Nephron progenitor cell (in vitro differentiated cells): ENCODE results near the gene CAMTA1.

Experiments
- DNase-seq: peaks from one replicate; pipeline ENCODE4 v3.0.0; 2021
- H3K27ac Mint-ChIP-seq: 2 replicates; pipeline ENCODE4 v1.8.0; 2021; ENCODE audit warnings: mild to moderate bottlenecking, moderate library complexity, mixed read lengths
- H3K27me3 Mint-ChIP-seq: 2 replicates; pipeline ENCODE4 v1.8.0; 2021; ENCODE audit warnings: mild to moderate bottlenecking, low read depth, mixed read lengths; ENCODE audit not compliant: poor library complexity
- H3K36me3 Mint-ChIP-seq: 2 replicates; pipeline ENCODE4 v1.8.0; 2021; ENCODE audit warnings: low read depth, mixed read lengths
- H3K4me1 Mint-ChIP-seq: 2 replicates; pipeline ENCODE4 v1.8.0; 2021; ENCODE audit warnings: mixed read lengths
- H3K4me3 Mint-ChIP-seq: 2 replicates; pipeline ENCODE4 v1.8.0; 2021; ENCODE audit warnings: mild to moderate bottlenecking, moderate library complexity, mixed read lengths
- H3K9me3 Mint-ChIP-seq: 2 replicates; pipeline ENCODE4 v1.8.0; 2021; ENCODE audit warnings: mild to moderate bottlenecking, moderate library complexity, mixed read lengths
- CTCF ChIP-seq: fragments of 200-600 bp; sonication (generic); IDR thresholded peaks from 2 replicates; pipeline ENCODE4 v1.5.0; 2021; ENCODE audit warnings: antibody characterized with exemption

Gene CAMTA1

GRCh38 chr1:6784560-6785317 lies 515 bp upstream of the CAMTA1 start:
- H3K27me3 Mint-ChIP-seq: no peaks in the 10 kb centered on the region
- H3K4me1 Mint-ChIP-seq: peaks cover 47% of the 10 kb centered on the region
- peak overlapping the region; percentile 86 for H3K4me3 Mint-ChIP-seq
- H3K36me3 Mint-ChIP-seq: peaks cover 25% of the 10 kb centered on the region
- peak; percentile 98 for DNase-seq
- peak overlapping the region; percentile 98 for H3K27ac Mint-ChIP-seq
- no peaks in the 10 kb centered on the region for H3K9me3 Mint-ChIP-seq
- no peak for TF ChIP-seq CTCF

GRCh38 chr1:6785728-6786505 lies 663 bp downstream of the CAMTA1 start:
- peaks cover 25% of the 10 kb centered on the region for H3K36me3 Mint-ChIP-seq
- peak overlapping the region; percentile 94 for H3K27ac Mint-ChIP-seq
- H3K4me1 Mint-ChIP-seq: peaks cover 54% of the 10 kb centered on the region
- H3K4me3 Mint-ChIP-seq: peak overlapping the region; percentile 97
- H3K27me3 Mint-ChIP-seq: no peaks in the 10 kb centered on the region
- no peaks in the 10 kb centered on the region for H3K9me3 Mint-ChIP-seq
- no peak for TF ChIP-seq CTCF
- peak; percentile 67 for DNase-seq

GRCh38 chr1:6788946-6789345 lies 3.7 kb downstream of the CAMTA1 start:
- H3K4me1 Mint-ChIP-seq: peaks cover 51% of the 10 kb centered on the region
- no peaks in the 10 kb centered on the region for H3K27me3 Mint-ChIP-seq
- peak overlapping the region; percentile 6 for H3K4me3 Mint-ChIP-seq
- H3K36me3 Mint-ChIP-seq: peaks cover 25% of the 10 kb centered on the region
- H3K9me3 Mint-ChIP-seq: no peaks in the 10 kb centered on the region
- no peak for DNase-seq
- no peak for TF ChIP-seq CTCF
- peak overlapping the region; percentile 75 for H3K27ac Mint-ChIP-seq

- Mint-ChIP-seq H3K27ac (peak overlapping the region; percentile 47), H3K4me3 (no peak overlapping the region), H3K9me3 (no peaks in the 10 kb centered on the region), H3K36me3 (peaks cover 25% of the 10 kb centered on the region), H3K4me1 (peaks cover 50% of the 10 kb centered on the region), H3K27me3 (no peaks in the 10 kb centered on the region)
- no peak for DNase-seq
- no peak for TF ChIP-seq CTCF
These were observed 4.9 kb downstream of the CAMTA1 start for GRCh38 chr1:6790146-6790545.

DNA sequence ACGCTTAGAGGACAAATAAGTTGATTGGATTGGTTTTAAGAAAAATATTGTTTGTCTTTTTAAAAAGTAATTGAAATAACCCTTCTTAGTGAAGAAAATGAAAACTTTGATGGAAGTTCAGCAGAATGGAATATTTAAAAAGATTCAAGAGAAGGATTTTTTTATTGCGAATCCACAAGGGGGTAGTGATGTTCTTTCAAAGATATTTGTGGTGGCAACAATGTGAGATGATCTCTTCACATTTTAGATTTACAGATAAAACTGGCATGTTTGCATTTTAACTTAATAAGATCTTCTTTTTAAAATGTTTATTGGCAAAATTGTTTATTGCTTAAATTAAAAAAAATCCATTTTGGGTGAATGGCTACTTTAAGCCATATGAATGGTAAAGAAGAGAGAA lies 8.9 kb downstream of the CAMTA1 start:
- Mint-ChIP-seq H3K36me3 (peaks cover 16% of the 10 kb centered on the region), H3K27ac (no peak overlapping the region), H3K4me1 (peaks cover 20% of the 10 kb centered on the region), H3K27me3 (no peaks in the 10 kb centered on the region), H3K4me3 (no peak overlapping the region), H3K9me3 (no peaks in the 10 kb centered on the region)
- no peak for DNase-seq
- TF ChIP-seq CTCF: peak; percentile 34
